Coronary artery (tissue), 2 donors: Measurements from ENCODE around the gene CACNA1S.

Experiments used
- DNase-seq: peaks from one replicate; pipeline ENCODE4 v3.0.0-alpha.2; 2017; ENCODE audit warnings: low spot score
- H3K27ac ChIP-seq, 2 donors: fragments of 200-600 bp; sonication (generic); one replicate each; pipeline ENCODE4 v1.5.1; 2016 to 2019
- H3K4me3 ChIP-seq: fragments of 200-600 bp; sonication (generic); 2 replicates; pipeline ENCODE4 v1.5.1; 2016; ENCODE audit warnings: mild to moderate bottlenecking, moderate library complexity
- CTCF ChIP-seq: fragments of 200-600 bp; sonication (generic); IDR thresholded peaks from one replicate; pipeline ENCODE4 v1.5.1; 2019; ENCODE audit warnings: antibody characterized with exemption

CACNA1S gene

GRCh38 chr1:201050515-201051277, 61.5 kb downstream of the CACNA1S start:
- Histone ChIP-seq H3K27ac (no peak overlapping the region), H3K4me3 (no peak overlapping the region)
- DNase-seq = no peak
- TF ChIP-seq CTCF = no peak

DNA sequence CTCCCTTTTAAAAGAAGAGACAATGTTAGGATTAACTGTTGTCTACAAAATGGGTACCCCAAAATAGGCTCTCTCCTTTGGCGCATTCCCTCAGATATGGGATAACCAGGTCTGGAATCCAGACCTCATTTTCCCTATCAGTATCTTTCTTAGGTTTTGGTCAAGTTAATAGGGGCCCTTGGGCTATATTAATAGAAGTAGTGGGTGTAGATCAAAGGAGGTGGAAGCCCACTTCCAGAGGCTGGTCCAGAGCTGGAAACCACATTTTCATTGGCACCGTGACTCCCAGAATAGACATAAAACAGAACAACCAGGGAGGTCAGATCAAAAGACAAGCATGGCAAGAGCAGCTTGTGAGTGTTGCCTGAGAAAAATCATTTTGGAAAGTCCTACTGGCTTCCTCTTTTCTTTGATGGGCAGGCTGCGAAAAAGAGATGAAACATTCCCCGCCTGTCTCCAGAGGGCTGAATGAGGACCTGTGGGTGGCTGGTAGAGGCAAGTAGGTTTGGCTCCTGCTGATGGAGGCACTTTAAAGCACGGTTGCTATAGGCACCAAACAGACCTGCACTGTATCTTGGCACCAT, 62.9 kb downstream of the CACNA1S start:
- no peak for DNase-seq
- TF ChIP-seq CTCF = no peak
- Histone ChIP-seq H3K4me3 (no peak overlapping the region), H3K27ac (no peak overlapping the region)

DNA sequence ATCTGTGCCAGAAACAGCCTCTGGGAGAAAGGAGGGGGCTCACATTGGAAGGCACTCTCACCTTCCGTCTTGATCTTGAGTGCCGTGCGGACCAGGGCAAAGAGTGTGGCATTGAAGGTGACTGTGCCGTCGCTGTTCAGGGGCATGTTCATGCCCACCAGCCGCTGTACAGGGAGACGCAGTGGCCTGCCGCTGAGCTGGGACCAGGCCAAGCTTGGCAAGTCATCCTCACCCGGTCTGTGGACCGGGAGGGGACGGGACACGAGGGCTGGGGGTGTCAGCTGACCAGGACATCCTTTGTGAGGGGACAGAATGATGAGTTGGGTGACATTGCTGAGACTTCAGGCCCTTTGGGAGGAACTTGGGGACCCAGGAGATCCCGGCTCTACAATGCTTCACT, 63.7 kb downstream of the CACNA1S start:
- no peak for TF ChIP-seq CTCF
- no peak for DNase-seq

GRCh38 chr1:201044119-201044518, 68.1 kb downstream of the CACNA1S start:
- TF ChIP-seq CTCF = no peak
- no peak for DNase-seq

More for the DNA sequence above, 63.7 kb downstream of the CACNA1S start:
- Histone ChIP-seq H3K27ac (no peak overlapping the region), H3K4me3 (no peak overlapping the region)

GRCh38 chr1:201042779-201043461, 69.3 kb downstream of the CACNA1S start:
- Histone ChIP-seq H3K4me3 (no peak overlapping the region), H3K27ac (no peak overlapping the region)
- no peak for DNase-seq
- peak; percentile 53 for TF ChIP-seq CTCF

More at GRCh38 chr1:201044119-201044518, 68.1 kb downstream of the CACNA1S start:
- Histone ChIP-seq H3K4me3 (no peak overlapping the region), H3K27ac (no peak overlapping the region)

DNA sequence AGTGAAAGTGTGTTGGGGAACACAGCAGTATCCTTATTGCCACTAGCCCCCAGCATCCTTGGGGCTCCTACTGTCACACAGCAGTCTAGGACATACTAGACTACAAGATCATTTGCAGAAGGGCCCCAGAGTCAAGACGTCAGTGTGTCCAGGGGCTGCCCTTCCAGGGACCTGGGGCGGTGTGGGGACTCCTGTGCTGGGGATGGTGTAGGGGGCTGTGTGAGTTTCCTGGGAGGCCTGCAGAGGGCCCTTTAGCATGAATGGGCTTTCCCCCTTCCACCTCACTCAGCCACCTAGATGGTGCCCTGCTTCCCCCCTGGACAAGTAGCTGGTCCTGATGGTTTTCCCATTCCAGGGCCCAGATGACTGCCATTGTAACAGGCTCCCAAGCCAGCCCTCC, 71.2 kb downstream of the CACNA1S start:
- DNase-seq = no peak
- Histone ChIP-seq H3K27ac (no peak overlapping the region), H3K4me3 (no peak overlapping the region)
- TF ChIP-seq CTCF = no peak
